ENCODE measurements around the gene SLC10A7.

- TF ChIP-seq CTCF (IDR thresholded peaks at IDR 0.05; ENCODE audit: low read depth, low read length) (no peak), POLR2A (IDR thresholded peaks at IDR 0.05; ENCODE audit: extremely low read depth, insufficient read length) (no peak), MYC (IDR thresholded peaks at IDR 0.05; ENCODE audit: low read depth, low read length) (no peak)
- TF ChIP-seq, protein P1, sequence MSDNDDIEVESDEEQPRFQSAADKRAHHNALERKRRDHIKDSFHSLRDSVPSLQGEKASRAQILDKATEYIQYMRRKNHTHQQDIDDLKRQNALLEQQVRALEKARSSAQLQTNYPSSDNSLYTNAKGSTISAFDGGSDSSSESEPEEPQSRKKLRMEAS (IDR thresholded peaks at IDR 0.05; ENCODE audit: low read depth, low read length) = no peak
These were observed 10.8 kb downstream of the SLC10A7 start for GRCh38 chr4:146510942-146511341.
